Right lobe of liver (tissue), 4 donors: ENCODE data around the gene GPR156.

Experiments used
- POLR2A ChIP-seq: fragments of 450-650 bp; IDR thresholded peaks from one replicate; pipeline ENCODE4 v1.6.1; 2017; ENCODE audit warnings: antibody characterized with exemption, mild to moderate bottlenecking
- TF ChIP-seq, protein P1 (sequence below), 4 donors: fragments of 200-600 bp in 3 of 4; fragments of 450-650 bp in 1 of 4; IDR thresholded peaks; one replicate each; pipeline versions ENCODE4 v1.5.1 to v1.8.0; 2016 to 2022; ENCODE audit warnings: antibody characterized with exemption in 4 of 4, mild to moderate bottlenecking in 2 of 4
- donor health status: DM: no; HTN: no; CAD: no.
- donor health status: DM: no; HTN: no; CAD: no.
- donor health status: DM: no; HTN: yes; CAD: no.

DNA sequence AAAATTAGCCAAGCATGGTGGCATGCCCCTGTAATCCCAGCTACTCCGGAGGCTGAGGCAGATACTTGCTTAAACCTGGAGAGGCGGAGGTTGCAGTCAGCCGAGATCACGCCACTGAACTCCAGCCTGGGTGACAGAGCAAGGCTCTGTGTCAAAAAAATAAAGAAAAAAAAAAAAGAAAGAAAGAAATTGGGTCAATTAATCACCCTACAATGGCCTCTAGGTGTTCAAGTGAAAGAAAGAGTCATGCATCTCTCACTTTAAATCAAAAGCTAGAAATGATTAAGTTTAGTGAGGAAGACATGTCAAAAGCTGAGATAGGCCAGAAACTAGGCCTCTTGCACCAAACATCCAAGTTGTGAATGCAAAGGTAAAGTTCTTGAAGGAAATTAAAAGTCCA is 145.9 kb downstream of the GPR156 start:
- no peak for TF ChIP-seq POLR2A
- TF ChIP-seq, protein P1, sequence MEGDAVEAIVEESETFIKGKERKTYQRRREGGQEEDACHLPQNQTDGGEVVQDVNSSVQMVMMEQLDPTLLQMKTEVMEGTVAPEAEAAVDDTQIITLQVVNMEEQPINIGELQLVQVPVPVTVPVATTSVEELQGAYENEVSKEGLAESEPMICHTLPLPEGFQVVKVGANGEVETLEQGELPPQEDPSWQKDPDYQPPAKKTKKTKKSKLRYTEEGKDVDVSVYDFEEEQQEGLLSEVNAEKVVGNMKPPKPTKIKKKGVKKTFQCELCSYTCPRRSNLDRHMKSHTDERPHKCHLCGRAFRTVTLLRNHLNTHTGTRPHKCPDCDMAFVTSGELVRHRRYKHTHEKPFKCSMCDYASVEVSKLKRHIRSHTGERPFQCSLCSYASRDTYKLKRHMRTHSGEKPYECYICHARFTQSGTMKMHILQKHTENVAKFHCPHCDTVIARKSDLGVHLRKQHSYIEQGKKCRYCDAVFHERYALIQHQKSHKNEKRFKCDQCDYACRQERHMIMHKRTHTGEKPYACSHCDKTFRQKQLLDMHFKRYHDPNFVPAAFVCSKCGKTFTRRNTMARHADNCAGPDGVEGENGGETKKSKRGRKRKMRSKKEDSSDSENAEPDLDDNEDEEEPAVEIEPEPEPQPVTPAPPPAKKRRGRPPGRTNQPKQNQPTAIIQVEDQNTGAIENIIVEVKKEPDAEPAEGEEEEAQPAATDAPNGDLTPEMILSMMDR (IDR thresholded peaks at IDR 0.05): no peak
